HepG2 (cell line): ENCODE results near the gene SYNE2. TPM values are rescaled to one million over a fixed set of nuclear protein-coding genes. Genes with fewer than 3 reads are reported as not detected.

Experiments
- ATAC-seq: fragments of 200-7000 bp; cut with Tn5 transposase; 3 replicates; pipeline ENCODE4 v1.9.1; 2020; ENCODE audit warnings: mild to moderate bottlenecking, moderate library complexity
- BruUV-seq: library from RNA; stranded (reverse); fragments of 400-500 nt; replicated peaks from 2 replicates; lab custom pipeline; 2021; lab: Mats Ljungman, UMichigan
- CTCF ChIA-PET: fragments of 300-600 bp; formaldehyde crosslinking; extraction: SDS; loops from one replicate; lab custom pipeline; 2021; ENCODE audit warnings: low total read pairs, inconsistent platforms, low intra/inter-chr PET ratio; lab: Yijun Ruan, JAX
- POLR2A ChIA-PET: fragments of 350-600 bp; sonication (Branson Sonifier 250); formaldehyde crosslinking; loops from one replicate; lab custom pipeline; 2020; ENCODE audit warnings: antibody characterized with exemption, inconsistent platforms; lab: Yijun Ruan, JAX
- DNase-seq: peaks from one replicate; pipeline ENCODE4 v3.0.0-alpha.2; 2015; ENCODE audit warnings: low spot score
- FAIRE-seq: peaks from 3 replicates; lab custom pipeline; 2011; peaks lifted over from hg19 to GRCh38; lab: Jason Lieb, UNC
- H2AFZ ChIP-seq: one replicate; pipeline ENCODE4 v1.6.1; 2011; ENCODE audit warnings: low read length, inconsistent platforms
- H3K27ac ChIP-seq: fragments of 300-600 bp; 3 replicates; pipeline ENCODE4 v1.8.0; 2011; ENCODE audit warnings: mixed run types, mild to moderate bottlenecking, mixed read lengths, low read length, inconsistent platforms; ENCODE audit not compliant: insufficient read depth; ENCODE audit errors: extremely low read length
- H3K27me3 ChIP-seq, 2 experiments: fragments of 200-600 bp in 1 of 2; 2 replicates in 1 of 2; 3 replicates in 1 of 2; pipeline versions ENCODE4 v1.6.0 to v1.8.0; 2011; ENCODE audit warnings: low read length in 2 of 2, mild to moderate bottlenecking in 2 of 2, moderate library complexity in 2 of 2, inconsistent platforms in 1 of 2; ENCODE audit not compliant: insufficient read depth in 2 of 2, control insufficient read depth in 1 of 2
- H3K36me3 ChIP-seq, 2 experiments: fragments of 200-600 bp in 1 of 2; replicated peaks in 1 of 2; 2 replicates in 1 of 2; 3 replicates in 1 of 2; pipeline versions ENCODE4 v1.5.1 to v1.8.0; 2011; ENCODE audit warnings: low read length in 2 of 2, inconsistent platforms in 1 of 2; ENCODE audit not compliant: insufficient read depth in 2 of 2, control insufficient read depth in 1 of 2
- H3K4me1 ChIP-seq: 2 replicates; pipeline ENCODE4 v1.5.1; 2012; ENCODE audit warnings: low read length, inconsistent platforms; ENCODE audit not compliant: insufficient read depth
- H3K4me2 ChIP-seq: 2 replicates; pipeline ENCODE4 v1.6.0; 2011; ENCODE audit warnings: low read depth, low read length, inconsistent platforms
- H3K4me3 ChIP-seq, 3 experiments: fragments of 200-600 bp in 1 of 3; sonication (generic), shearing (Covaris generic) in 1 of 3; replicated peaks in 1 of 3; 2 replicates each; pipeline ENCODE4 v1.5.1; 2011 to 2016; ENCODE audit warnings: low read length in 3 of 3, inconsistent platforms in 2 of 3, low read depth in 2 of 3, mild to moderate bottlenecking in 2 of 3, control low read depth in 1 of 3, mixed read lengths in 1 of 3; ENCODE audit not compliant: insufficient read depth in 1 of 3
- H3K79me2 ChIP-seq: one replicate; pipeline ENCODE4 v1.6.1; 2011; ENCODE audit warnings: low read length, inconsistent platforms; ENCODE audit not compliant: insufficient read depth
- H3K9ac ChIP-seq: 2 replicates; pipeline ENCODE4 v1.6.0; 2011; ENCODE audit warnings: mild to moderate bottlenecking, low read depth, low read length, inconsistent platforms; ENCODE audit not compliant: insufficient read depth
- H3K9me3 ChIP-seq: 2 replicates; pipeline ENCODE4 v1.5.1; 2012; ENCODE audit warnings: mild to moderate bottlenecking, low read length
- H4K20me1 ChIP-seq: 2 replicates; pipeline ENCODE4 v1.6.0; 2011; ENCODE audit warnings: inconsistent platforms, mild to moderate bottlenecking, low read length, moderate library complexity; ENCODE audit not compliant: insufficient read depth
- E2F5 ChIP-seq: sonication (generic); formaldehyde crosslinking; conservative IDR thresholded peaks from 2 replicates; pipeline ENCODE4 v1.4.0; 2020; ENCODE audit warnings: missing genetic modification reagents
- MTA3 ChIP-seq: sonication (generic); formaldehyde crosslinking; IDR thresholded peaks from 2 replicates; pipeline ENCODE4 v1.4.0; 2020; ENCODE audit warnings: missing genetic modification reagents
- NR2F1 ChIP-seq, 2 experiments: fragments of 450-650 bp in 1 of 2; formaldehyde crosslinking in 1 of 2; IDR thresholded peaks; 2 replicates each; pipeline versions ENCODE4 v1.5.0 to v1.6.1; 2016 to 2020; ENCODE audit warnings: mild to moderate bottlenecking in 1 of 2, missing compliant biosample characterization in 1 of 2, missing genetic modification reagents in 1 of 2, moderate library complexity in 1 of 2
- RELA ChIP-seq: sonication (generic); formaldehyde crosslinking; IDR thresholded peaks from 2 replicates; pipeline ENCODE4 v1.4.0; 2020; ENCODE audit warnings: missing genetic modification reagents
- STAG1 ChIP-seq: sonication (generic); formaldehyde crosslinking; IDR thresholded peaks from 2 replicates; pipeline ENCODE4 v1.4.0; 2020; ENCODE audit warnings: missing genetic modification reagents
- ZBTB7B ChIP-seq: sonication (generic); formaldehyde crosslinking; IDR thresholded peaks from 2 replicates; pipeline ENCODE4 v1.4.0; 2020; ENCODE audit warnings: missing genetic modification reagents
- ZFP82 ChIP-seq: sonication (generic); formaldehyde crosslinking; IDR thresholded peaks from 2 replicates; pipeline ENCODE4 v1.5.1; 2020; ENCODE audit warnings: mild to moderate bottlenecking, missing genetic modification reagents, borderline replicate concordance
- WGBS: methylation state at CpG from one replicate; pipeline ENCODE4 v1.1.6; 2017; ENCODE audit warnings: low lambda C conversion rate; 5-methylcytosine and 5-hydroxymethylcytosine counted together
- in situ Hi-C: cut with HindIII; loops from 2 replicates; pipeline ENCODE4 v1.10.0; 2017; ENCODE audit warnings: low pct_unique_long_range_greater_than_20kb; ENCODE audit not compliant: extremely low pct_ligation_motif_present
- intact Hi-C: fragments of 100-400 bp; cut with micrococcal nuclease; formaldehyde crosslinking; loops from one replicate; pipeline ENCODE4 v1.10.0; 2022; ENCODE audit not compliant: unreplicated experiment
- polyA plus RNA-seq, 8 experiments: library from polyadenylated mRNA; depleted of rRNA in 3 of 8; stranded (reverse) in 7 of 8; unstranded in 1 of 8; fragments of >200 nt; fragmentation: Illumina TruSeq in 4 of 8; extraction: Trizol in 4 of 8; gene quantifications; 2 replicates each; pipeline versions ENCODE4 v1.2.1 to v1.2.3, GENCODE V29; 2011 to 2016; ENCODE audit warnings: low read depth in 4 of 8, missing spikeins in 1 of 8, mixed read lengths in 1 of 8; ENCODE audit not compliant: insufficient read depth in 1 of 8
- total RNA-seq, 5 experiments: library from RNA; depleted of rRNA; stranded (reverse); fragments of >200 nt; fragmentation: Illumina TruSeq; extraction: Trizol; gene quantifications; 2 replicates each; pipeline ENCODE4 v1.2.3, GENCODE V29; 2016; ENCODE audit warnings: low read depth in 1 of 5
- TF ChIP-seq, protein P1 (sequence below): sonication (generic); formaldehyde crosslinking; IDR thresholded peaks from 2 replicates; pipeline ENCODE4 v1.5.0; 2020; ENCODE audit warnings: mild to moderate bottlenecking, missing genetic modification reagents, borderline replicate concordance

The SYNE2 gene
- total and polyA plus RNA-seq, 2 of the 13 experiments (the other 11 are each of a cell fraction or from before 2014, with no cell fraction given) = 6.2 to 13.3 TPM

GRCh38 chr14:64159588-64159987, 306.8 kb downstream of the SYNE2 start:
- intact Hi-C loops = no loop called here
- CTCF ChIA-PET = no interaction called here
- BruUV-seq = no TSS peak
- Histone ChIP-seq H3K4me1 (no peaks in the 10 kb centered on the region), H4K20me1 (no peaks in the 10 kb centered on the region), H3K9me3 (no peaks in the 10 kb centered on the region), H3K27me3 (no peaks in the 10 kb centered on the region), H3K4me2 (no peak overlapping the region), H3K79me2 (no peaks in the 10 kb centered on the region), H3K4me3 (no peak overlapping the region), H3K27ac (no peak overlapping the region), H2AFZ (no peak overlapping the region), H3K9ac (no peak overlapping the region), H3K36me3 (peaks cover 0 to 7% of the 10 kb centered on the region in 2 experiments; a peak in 1 of 5 replicates)
- FAIRE-seq (no peak), ATAC-seq (no peak), DNase-seq (no peak)
- no peak for TF ChIP-seq NR2F1 (CRISPR knock-in tag; IDR thresholded peaks at IDR 0.05)
- TF ChIP-seq STAG1 (CRISPR knock-in tag) = 0 out of 2 replicates have a peak, but pooled peaks have one; percentile 8
- in situ Hi-C loops = no loop called here
- WGBS = 100% methylated on average over 3 of the region's 3 CpGs
- POLR2A ChIA-PET = no interaction called here

DNA sequence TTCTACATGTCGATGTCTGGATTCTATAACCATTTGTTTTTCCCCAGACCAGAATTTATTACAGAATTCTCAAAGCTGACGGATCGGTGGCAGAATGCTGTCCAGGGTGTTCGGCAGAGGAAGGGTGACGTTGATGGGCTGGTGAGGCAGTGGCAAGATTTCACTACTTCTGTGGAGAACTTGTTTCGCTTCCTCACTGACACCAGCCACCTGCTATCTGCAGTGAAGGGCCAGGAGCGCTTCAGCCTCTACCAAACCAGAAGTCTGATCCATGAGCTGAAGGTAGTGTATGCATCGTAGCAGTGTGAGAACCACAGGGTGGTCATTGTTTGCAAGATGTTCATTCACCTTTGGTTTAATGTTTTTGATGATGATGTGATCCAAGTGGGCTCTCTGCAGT, 317.4 kb downstream of the SYNE2 start:
- Histone ChIP-seq H3K9me3 (no peaks in the 10 kb centered on the region), H3K9ac (no peak overlapping the region), H3K4me2 (no peak overlapping the region), H3K79me2 (no peaks in the 10 kb centered on the region), H3K4me1 (no peaks in the 10 kb centered on the region), H3K36me3 (peaks cover 2 to 10% of the 10 kb centered on the region in 2 experiments; a peak in 2 of 5 replicates), H2AFZ (no peak overlapping the region), H3K27me3 (no peaks in the 10 kb centered on the region), H4K20me1 (no peaks in the 10 kb centered on the region), H3K4me3 (no peak overlapping the region), H3K27ac (no peak overlapping the region)
- in situ Hi-C loops = no loop called here
- TF ChIP-seq E2F5 (no peak), ZBTB7B (CRISPR knock-in tag) (no peak), RELA (CRISPR knock-in tag) (no peak), MTA3 (no peak), ZFP82 (CRISPR knock-in tag) (no peak)
- TF ChIP-seq, protein P1, sequence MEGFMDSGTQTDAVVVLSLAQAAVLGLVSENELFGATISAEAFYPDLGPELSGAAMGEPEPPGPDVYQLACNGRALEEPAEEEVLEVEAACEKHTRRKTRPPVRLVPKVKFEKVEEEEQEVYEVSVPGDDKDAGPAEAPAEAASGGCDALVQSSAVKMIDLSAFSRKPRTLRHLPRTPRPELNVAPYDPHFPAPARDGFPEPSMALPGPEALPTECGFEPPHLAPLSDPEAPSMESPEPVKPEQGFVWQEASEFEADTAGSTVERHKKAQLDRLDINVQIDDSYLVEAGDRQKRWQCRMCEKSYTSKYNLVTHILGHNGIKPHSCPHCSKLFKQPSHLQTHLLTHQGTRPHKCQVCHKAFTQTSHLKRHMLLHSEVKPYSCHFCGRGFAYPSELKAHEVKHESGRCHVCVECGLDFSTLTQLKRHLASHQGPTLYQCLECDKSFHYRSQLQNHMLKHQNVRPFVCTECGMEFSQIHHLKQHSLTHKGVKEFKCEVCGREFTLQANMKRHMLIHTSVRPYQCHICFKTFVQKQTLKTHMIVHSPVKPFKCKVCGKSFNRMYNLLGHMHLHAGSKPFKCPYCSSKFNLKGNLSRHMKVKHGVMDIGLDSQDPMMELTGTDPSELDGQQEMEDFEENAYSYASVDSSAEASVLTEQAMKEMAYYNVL (CRISPR knock-in tag) = no peak
- POLR2A ChIA-PET = no interaction called here
- FAIRE-seq (no peak), ATAC-seq (no peak), DNase-seq (no peak)
- intact Hi-C loops = no loop called here
- CTCF ChIA-PET = no interaction called here
- WGBS = 97% methylated on average over 8 of the region's 8 CpGs
- no TSS peak for BruUV-seq
